Adrenal gland (tissue), 5 donors: ENCODE measurements around the gene ATXN7L1.

Experiments
- CTCF ChIP-seq, 6 experiments: fragments of 450-650 bp in 4 of 6; fragments of 200-600 bp in 2 of 6; sonication (generic) in 1 of 6; IDR thresholded peaks; 1 replicate in 5 of 6; 2 replicates in 1 of 6; pipeline versions ENCODE4 v1.5.1 to v1.8.0; 2016 to 2021; ENCODE audit warnings: antibody characterized with exemption in 6 of 6, mild to moderate bottlenecking in 2 of 6, moderate library complexity in 1 of 6
- POLR2A ChIP-seq, 2 donors: fragments of 450-650 bp; IDR thresholded peaks; one replicate each; pipeline ENCODE4 v1.6.1; 2017; ENCODE audit warnings: antibody characterized with exemption in 2 of 2, mild to moderate bottlenecking in 2 of 2, moderate library complexity in 1 of 2
- donor health status: DM: no; HTN: no; CAD: no.

- TF ChIP-seq CTCF (IDR thresholded peaks at IDR 0.05) (no peak), POLR2A (IDR thresholded peaks at IDR 0.05) (peak in 1 of 2 donors; percentile 4)
These were observed 894 bp downstream of the ATXN7L1 start for GRCh38 chr7:105875505-105875904.
